ENCODE results near the gene HOXC4. TPM values are rescaled to one million over a fixed set of nuclear protein-coding genes. Genes with fewer than 3 reads are reported as not detected.

The HOXC4 gene
- total and polyA plus RNA-seq, 2 donors (not counting 3 experiments of a cell fraction or from before 2014, with no cell fraction given) = 0.06 to 0.58 TPM

DNA sequence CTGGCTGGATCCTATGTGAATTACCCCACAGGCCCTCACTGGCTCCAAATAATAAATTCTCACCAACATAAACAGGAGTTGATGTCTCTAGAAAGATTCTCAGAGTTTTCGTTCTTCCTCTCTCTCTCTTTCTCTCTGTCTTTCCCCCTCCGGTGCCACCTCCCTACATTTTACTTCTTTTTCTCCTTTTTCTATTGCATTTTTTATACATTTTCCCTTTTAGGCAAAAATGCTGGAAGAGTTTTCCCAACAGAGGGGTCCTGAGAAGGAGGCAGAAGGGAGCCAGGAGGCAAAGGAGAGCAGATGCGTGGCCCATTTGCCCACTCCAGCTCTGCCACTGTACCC lies 26.2 kb upstream of the HOXC4 start:
- FAIRE-seq (no peak), DNase-seq (ENCODE audit: low read depth, low spot score) (no peak)
- Histone ChIP-seq H3K9me1 (replicated peaks; ENCODE audit: control insufficient read depth, extremely low read depth, insufficient read depth, low read length) (no peaks in the 10 kb centered on the region), H3K36me3 (ENCODE audit: control insufficient read depth in 2 of 2, extremely low read depth in 1 of 2, insufficient read depth in 2 of 2, low read length in 2 of 2) (no peaks in the 10 kb centered on the region), H2AFZ (ENCODE audit: low read depth, low read length) (no peak overlapping the region), H3K79me2 (ENCODE audit: control insufficient read depth, insufficient read depth, low read length) (no peaks in the 10 kb centered on the region), H3K27me3 (ENCODE audit: control insufficient read depth in 2 of 2, insufficient read depth in 2 of 2, low read length in 2 of 2) (peaks cover 83 to 96% of the 10 kb centered on the region in 2 experiments), H3K4me3 (replicated peaks in 1 of 3; ENCODE audit: insufficient read depth in 1 of 3, low read depth in 1 of 3, low read length in 3 of 3) (no peak overlapping the region), H4K20me1 (replicated peaks; ENCODE audit: control insufficient read depth, extremely low read depth, insufficient read depth, low read length) (no peaks in the 10 kb centered on the region), H3K4me2 (ENCODE audit: insufficient read depth, low read length) (no peak overlapping the region), H3K4me1 (ENCODE audit: control insufficient read depth, extremely low read depth, insufficient read depth, low read length) (no peaks in the 10 kb centered on the region), H3K27ac (ENCODE audit: insufficient read depth, low read depth, low read length) (no peak overlapping the region), H3K9ac (replicated peaks; ENCODE audit: extremely low read depth, insufficient read depth, low read length) (no peak overlapping the region), H3K9me3 (replicated peaks; ENCODE audit: control insufficient read depth, insufficient read depth, low read length) (no peaks in the 10 kb centered on the region)
- ChIA-PET POLR2A (no interaction called here), CTCF (interaction anchor here (1.2 to 2.6 kb wide), 3 partner anchors 15 to 174 kb away, joined by 3 to 11 read pairs (median 5); no protein-coding TSS in a partner anchor)
- peak; percentile 1 for TF ChIP-seq EZH2 (IDR thresholded peaks at IDR 0.05; ENCODE audit: borderline replicate concordance, low read depth, low read length, severe bottlenecking)
- no peak for TF ChIP-seq POLR2A (IDR thresholded peaks at IDR 0.05; ENCODE audit: low read depth, low read length)
- no peak for TF ChIP-seq MYC (IDR thresholded peaks at IDR 0.05; ENCODE audit: low read depth, low read length)
- dilution Hi-C loops (cut with MboI; ENCODE audit: extremely low pct_ligation_motif_present, low sequenced_read_pairs) (no loop called here), intact Hi-C loops (cut with micrococcal nuclease) (no loop called here)
- no TSS peak for BruUV-seq (replicated peaks)

DNA sequence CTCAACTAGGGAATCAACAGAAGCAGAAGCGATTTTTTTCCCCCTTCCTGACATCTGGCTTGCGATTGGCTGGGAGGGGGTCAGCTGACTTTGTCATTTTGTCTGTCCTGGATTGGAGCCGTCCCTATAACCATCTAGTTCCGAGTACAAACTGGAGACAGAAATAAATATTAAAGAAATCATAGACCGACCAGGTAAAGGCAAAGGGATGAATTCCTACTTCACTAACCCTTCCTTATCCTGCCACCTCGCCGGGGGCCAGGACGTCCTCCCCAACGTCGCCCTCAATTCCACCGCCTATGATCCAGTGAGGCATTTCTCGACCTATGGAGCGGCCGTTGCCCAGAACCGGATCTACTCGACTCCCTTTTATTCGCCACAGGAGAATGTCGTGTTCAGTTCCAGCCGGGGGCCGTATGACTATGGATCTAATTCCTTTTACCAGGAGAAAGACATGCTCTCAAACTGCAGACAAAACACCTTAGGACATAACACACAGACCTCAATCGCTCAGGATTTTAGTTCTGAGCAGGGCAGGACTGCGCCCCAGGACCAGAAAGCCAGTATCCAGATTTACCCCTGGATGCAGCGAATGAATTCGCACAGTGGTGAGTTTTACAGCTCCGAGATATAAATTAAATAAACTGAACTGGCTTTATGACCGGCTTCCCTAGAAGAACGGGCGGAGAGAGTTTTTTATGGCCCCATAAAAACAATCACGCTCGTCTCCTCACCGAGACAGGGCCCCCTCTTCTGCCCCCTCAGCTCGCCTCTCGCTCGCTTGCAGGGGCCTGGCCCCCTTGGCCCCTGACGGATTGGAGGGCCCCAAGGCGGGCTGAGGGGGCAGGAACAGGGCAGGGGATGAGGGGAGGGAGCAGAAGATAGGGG lies 25.1 kb upstream of the HOXC4 start, which contains the start of gene HOXC6:
Gene HOXC6 (plus strand): TSS at position 127 of the 888 bp plus-strand sequence. CDS start 82 bp downstream, at position 209.
- H3K27ac ChIP-seq (ENCODE audit: insufficient read depth, low read depth, low read length) = no peak within 1 kb of the TSS
- no peak for FAIRE-seq
- H2AFZ ChIP-seq (ENCODE audit: low read depth, low read length) = no peak within 1 kb of the TSS
- no peak within 1 kb of the TSS for H3K4me2 ChIP-seq (ENCODE audit: insufficient read depth, low read length)
- H3K36me3 ChIP-seq (ENCODE audit: control insufficient read depth in 2 of 2, extremely low read depth in 1 of 2, insufficient read depth in 2 of 2, low read length in 2 of 2) = no peaks in the 10 kb centered on the region
- dilution Hi-C loops (cut with MboI; ENCODE audit: extremely low pct_ligation_motif_present, low sequenced_read_pairs) (no loop called here), intact Hi-C loops (cut with micrococcal nuclease) (no loop called here)
- H3K9me3 ChIP-seq (replicated peaks; ENCODE audit: control insufficient read depth, insufficient read depth, low read length) = no peaks in the 10 kb centered on the region
- no TSS peak for BruUV-seq (replicated peaks)
- DNase-seq (ENCODE audit: low read depth, low spot score) = peak; percentile 15
- ChIA-PET CTCF (interaction anchor here (2.0 to 6.1 kb wide), 3 partner anchors 22 to 179 kb away, joined by 5 to 59 read pairs (median 11); no protein-coding TSS in a partner anchor), POLR2A (interaction anchor here (0.7 kb wide), 1 partner anchor 103 kb away, joined by 3 read pairs; no protein-coding TSS in a partner anchor)
- H3K4me3 ChIP-seq (replicated peaks in 1 of 3; ENCODE audit: insufficient read depth in 1 of 3, low read depth in 1 of 3, low read length in 3 of 3) = no peak within 1 kb of the TSS
- no peaks in the 10 kb centered on the region for H3K9me1 ChIP-seq (replicated peaks; ENCODE audit: control insufficient read depth, extremely low read depth, insufficient read depth, low read length)
- H3K27me3 ChIP-seq (ENCODE audit: control insufficient read depth in 2 of 2, insufficient read depth in 2 of 2, low read length in 2 of 2) = peaks cover 82 to 94% of the 10 kb centered on the region in 2 experiments
- no peak within 1 kb of the TSS for H3K9ac ChIP-seq (replicated peaks; ENCODE audit: extremely low read depth, insufficient read depth, low read length)
- TF ChIP-seq, protein P1, sequence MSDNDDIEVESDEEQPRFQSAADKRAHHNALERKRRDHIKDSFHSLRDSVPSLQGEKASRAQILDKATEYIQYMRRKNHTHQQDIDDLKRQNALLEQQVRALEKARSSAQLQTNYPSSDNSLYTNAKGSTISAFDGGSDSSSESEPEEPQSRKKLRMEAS (IDR thresholded peaks at IDR 0.05; ENCODE audit: insufficient read depth, insufficient read length) = no peak
- TF ChIP-seq GATA2 (IDR thresholded peaks at IDR 0.05; ENCODE audit: insufficient read depth, insufficient read length, low read depth, low read length) (no peak), EZH2 (IDR thresholded peaks at IDR 0.05; ENCODE audit: borderline replicate concordance, low read depth, low read length, severe bottlenecking) (peak; percentile 39), JUN (IDR thresholded peaks at IDR 0.05; ENCODE audit: borderline replicate concordance, insufficient read depth, insufficient read length, low read depth) (no peak), MYC (IDR thresholded peaks at IDR 0.05; ENCODE audit: low read depth, low read length) (no peak), FOS (IDR thresholded peaks at IDR 0.05; ENCODE audit: borderline replicate concordance, insufficient read depth, low read length) (no peak)
- H4K20me1 ChIP-seq (replicated peaks; ENCODE audit: control insufficient read depth, extremely low read depth, insufficient read depth, low read length) = no peaks in the 10 kb centered on the region
- H3K79me2 ChIP-seq (ENCODE audit: control insufficient read depth, insufficient read depth, low read length) = no peaks in the 10 kb centered on the region
- no peaks in the 10 kb centered on the region for H3K4me1 ChIP-seq (ENCODE audit: control insufficient read depth, extremely low read depth, insufficient read depth, low read length)
